ENCODE data around the gene ST6GALNAC6. TPM values are rescaled to one million over a fixed set of nuclear protein-coding genes. Genes with fewer than 3 reads are reported as not detected.

Gene ST6GALNAC6
- total and polyA plus RNA-seq, 10 of the 15 experiments (the other 5 are each of a cell fraction or from before 2014, with no cell fraction given) = 0.40 to 27.0 (median 16.8) TPM

DNA sequence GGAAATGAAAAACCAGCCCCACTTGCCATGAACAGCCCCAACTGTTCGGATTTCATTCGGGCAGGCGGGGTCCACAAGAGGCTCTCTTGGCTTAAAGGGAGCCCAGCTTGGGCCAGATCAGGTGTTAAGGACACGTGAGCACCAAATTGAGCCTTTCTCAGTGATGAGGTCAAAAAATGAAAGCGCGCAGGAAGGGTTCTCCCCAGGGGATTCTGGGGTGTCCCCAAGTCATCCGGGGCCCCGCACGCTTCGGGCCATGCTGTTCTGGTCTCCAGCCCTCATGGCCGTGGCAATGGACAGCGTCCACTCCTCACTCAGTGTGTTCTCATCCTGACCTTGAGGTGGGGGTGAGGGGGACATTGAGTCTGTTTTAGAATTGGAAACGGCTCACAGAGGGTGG, 32.9 kb downstream of the ST6GALNAC6 start:
- FAIRE-seq = no peak
- 8% methylated on average over 13 of the region's 13 CpGs for WGBS (ENCODE audit: insufficient coverage, insufficient replicate concordance, low lambda C conversion rate, missing lambda C conversion rate)
- TF ChIP-seq, protein P1, sequence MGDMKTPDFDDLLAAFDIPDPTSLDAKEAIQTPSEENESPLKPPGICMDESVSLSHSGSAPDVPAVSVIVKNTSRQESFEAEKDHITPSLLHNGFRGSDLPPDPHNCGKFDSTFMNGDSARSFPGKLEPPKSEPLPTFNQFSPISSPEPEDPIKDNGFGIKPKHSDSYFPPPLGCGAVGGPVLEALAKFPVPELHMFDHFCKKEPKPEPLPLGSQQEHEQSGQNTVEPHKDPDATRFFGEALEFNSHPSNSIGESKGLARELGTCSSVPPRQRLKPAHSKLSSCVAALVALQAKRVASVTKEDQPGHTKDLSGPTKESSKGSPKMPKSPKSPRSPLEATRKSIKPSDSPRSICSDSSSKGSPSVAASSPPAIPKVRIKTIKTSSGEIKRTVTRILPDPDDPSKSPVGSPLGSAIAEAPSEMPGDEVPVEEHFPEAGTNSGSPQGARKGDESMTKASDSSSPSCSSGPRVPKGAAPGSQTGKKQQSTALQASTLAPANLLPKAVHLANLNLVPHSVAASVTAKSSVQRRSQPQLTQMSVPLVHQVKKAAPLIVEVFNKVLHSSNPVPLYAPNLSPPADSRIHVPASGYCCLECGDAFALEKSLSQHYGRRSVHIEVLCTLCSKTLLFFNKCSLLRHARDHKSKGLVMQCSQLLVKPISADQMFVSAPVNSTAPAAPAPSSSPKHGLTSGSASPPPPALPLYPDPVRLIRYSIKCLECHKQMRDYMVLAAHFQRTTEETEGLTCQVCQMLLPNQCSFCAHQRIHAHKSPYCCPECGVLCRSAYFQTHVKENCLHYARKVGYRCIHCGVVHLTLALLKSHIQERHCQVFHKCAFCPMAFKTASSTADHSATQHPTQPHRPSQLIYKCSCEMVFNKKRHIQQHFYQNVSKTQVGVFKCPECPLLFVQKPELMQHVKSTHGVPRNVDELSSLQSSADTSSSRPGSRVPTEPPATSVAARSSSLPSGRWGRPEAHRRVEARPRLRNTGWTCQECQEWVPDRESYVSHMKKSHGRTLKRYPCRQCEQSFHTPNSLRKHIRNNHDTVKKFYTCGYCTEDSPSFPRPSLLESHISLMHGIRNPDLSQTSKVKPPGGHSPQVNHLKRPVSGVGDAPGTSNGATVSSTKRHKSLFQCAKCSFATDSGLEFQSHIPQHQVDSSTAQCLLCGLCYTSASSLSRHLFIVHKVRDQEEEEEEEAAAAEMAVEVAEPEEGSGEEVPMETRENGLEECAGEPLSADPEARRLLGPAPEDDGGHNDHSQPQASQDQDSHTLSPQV (IDR thresholded peaks at IDR 0.05) = no peak
- TF ChIP-seq CBFB (IDR thresholded peaks at IDR 0.05; ENCODE audit: low read depth) = no peak
- no peak for TF ChIP-seq IKZF1 (conservative IDR thresholded peaks at IDR 0.05)
- 0 out of 2 replicates have a peak, but pooled peaks have one; percentile 24 for TF ChIP-seq RUNX3 (IDR thresholded peaks at IDR 0.05; ENCODE audit: low read length)
- TF ChIP-seq, protein P2, sequence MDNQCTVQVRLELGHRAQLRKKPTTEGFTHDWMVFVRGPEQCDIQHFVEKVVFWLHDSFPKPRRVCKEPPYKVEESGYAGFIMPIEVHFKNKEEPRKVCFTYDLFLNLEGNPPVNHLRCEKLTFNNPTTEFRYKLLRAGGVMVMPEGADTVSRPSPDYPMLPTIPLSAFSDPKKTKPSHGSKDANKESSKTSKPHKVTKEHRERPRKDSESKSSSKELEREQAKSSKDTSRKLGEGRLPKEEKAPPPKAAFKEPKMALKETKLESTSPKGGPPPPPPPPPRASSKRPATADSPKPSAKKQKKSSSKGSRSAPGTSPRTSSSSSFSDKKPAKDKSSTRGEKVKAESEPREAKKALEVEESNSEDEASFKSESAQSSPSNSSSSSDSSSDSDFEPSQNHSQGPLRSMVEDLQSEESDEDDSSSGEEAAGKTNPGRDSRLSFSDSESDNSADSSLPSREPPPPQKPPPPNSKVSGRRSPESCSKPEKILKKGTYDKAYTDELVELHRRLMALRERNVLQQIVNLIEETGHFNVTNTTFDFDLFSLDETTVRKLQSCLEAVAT (IDR thresholded peaks at IDR 0.05) = no peak
- TF ChIP-seq BCL11A (IDR thresholded peaks at IDR 0.05; ENCODE audit: low read depth, low read length) = no peak
- TF ChIP-seq ZZZ3 (IDR thresholded peaks at IDR 0.05; ENCODE audit: control insufficient read depth, insufficient read length, low read depth) = no peak
- TF ChIP-seq, protein P3, sequence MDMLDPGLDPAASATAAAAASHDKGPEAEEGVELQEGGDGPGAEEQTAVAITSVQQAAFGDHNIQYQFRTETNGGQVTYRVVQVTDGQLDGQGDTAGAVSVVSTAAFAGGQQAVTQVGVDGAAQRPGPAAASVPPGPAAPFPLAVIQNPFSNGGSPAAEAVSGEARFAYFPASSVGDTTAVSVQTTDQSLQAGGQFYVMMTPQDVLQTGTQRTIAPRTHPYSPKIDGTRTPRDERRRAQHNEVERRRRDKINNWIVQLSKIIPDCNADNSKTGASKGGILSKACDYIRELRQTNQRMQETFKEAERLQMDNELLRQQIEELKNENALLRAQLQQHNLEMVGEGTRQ (IDR thresholded peaks at IDR 0.05; ENCODE audit: borderline replicate concordance, low read depth, low read length) = peak; percentile 29
- TF ChIP-seq, protein P4, sequence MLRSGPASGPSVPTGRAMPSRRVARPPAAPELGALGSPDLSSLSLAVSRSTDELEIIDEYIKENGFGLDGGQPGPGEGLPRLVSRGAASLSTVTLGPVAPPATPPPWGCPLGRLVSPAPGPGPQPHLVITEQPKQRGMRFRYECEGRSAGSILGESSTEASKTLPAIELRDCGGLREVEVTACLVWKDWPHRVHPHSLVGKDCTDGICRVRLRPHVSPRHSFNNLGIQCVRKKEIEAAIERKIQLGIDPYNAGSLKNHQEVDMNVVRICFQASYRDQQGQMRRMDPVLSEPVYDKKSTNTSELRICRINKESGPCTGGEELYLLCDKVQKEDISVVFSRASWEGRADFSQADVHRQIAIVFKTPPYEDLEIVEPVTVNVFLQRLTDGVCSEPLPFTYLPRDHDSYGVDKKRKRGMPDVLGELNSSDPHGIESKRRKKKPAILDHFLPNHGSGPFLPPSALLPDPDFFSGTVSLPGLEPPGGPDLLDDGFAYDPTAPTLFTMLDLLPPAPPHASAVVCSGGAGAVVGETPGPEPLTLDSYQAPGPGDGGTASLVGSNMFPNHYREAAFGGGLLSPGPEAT (IDR thresholded peaks at IDR 0.05; ENCODE audit: low read depth) = no peak
- no peak for TF ChIP-seq PML (IDR thresholded peaks at IDR 0.05; ENCODE audit: low read length)
- no peak for TF ChIP-seq TCF7 (IDR thresholded peaks at IDR 0.05; ENCODE audit: borderline replicate concordance)
- no peak for TF ChIP-seq PAX8 (IDR thresholded peaks at IDR 0.05)
- 0 out of 2 replicates have a peak, but pooled peaks have one; percentile 19 for TF ChIP-seq CREB1 (IDR thresholded peaks at IDR 0.05; ENCODE audit: low read depth)
- no peak for TF ChIP-seq SMARCA5 (IDR thresholded peaks at IDR 0.05)
- TF ChIP-seq RAD51 (IDR thresholded peaks at IDR 0.05) = peak; percentile 81
- no peak for TF ChIP-seq HDAC2 (IDR thresholded peaks at IDR 0.05)
- TF ChIP-seq, protein P5, sequence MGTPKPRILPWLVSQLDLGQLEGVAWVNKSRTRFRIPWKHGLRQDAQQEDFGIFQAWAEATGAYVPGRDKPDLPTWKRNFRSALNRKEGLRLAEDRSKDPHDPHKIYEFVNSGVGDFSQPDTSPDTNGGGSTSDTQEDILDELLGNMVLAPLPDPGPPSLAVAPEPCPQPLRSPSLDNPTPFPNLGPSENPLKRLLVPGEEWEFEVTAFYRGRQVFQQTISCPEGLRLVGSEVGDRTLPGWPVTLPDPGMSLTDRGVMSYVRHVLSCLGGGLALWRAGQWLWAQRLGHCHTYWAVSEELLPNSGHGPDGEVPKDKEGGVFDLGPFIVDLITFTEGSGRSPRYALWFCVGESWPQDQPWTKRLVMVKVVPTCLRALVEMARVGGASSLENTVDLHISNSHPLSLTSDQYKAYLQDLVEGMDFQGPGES (IDR thresholded peaks at IDR 0.05) = no peak

More for the DNA sequence above, 32.9 kb downstream of the ST6GALNAC6 start:
- Histone ChIP-seq H3K27me3 (replicated peaks in 1 of 2; ENCODE audit: control insufficient read depth in 2 of 2, insufficient read depth in 2 of 2, low read length in 1 of 2) (no peaks in the 10 kb centered on the region), H3K79me2 (ENCODE audit: control insufficient read depth, insufficient read depth, low read length) (no peaks in the 10 kb centered on the region), H3K4me2 (ENCODE audit: control insufficient read depth, insufficient read depth) (no peak overlapping the region), H4K20me1 (ENCODE audit: control insufficient read depth, insufficient read depth) (no peaks in the 10 kb centered on the region), H3K9ac (ENCODE audit: control insufficient read depth, insufficient read depth, low read length) (no peak overlapping the region), H3K27ac (ENCODE audit: control insufficient read depth, insufficient read depth) (no peak overlapping the region), H3K4me1 (ENCODE audit: control insufficient read depth, insufficient read depth, low read length) (peaks cover 31% of the 10 kb centered on the region), H3K9me3 (replicated peaks; ENCODE audit: control insufficient read depth, insufficient read depth, low read length) (no peaks in the 10 kb centered on the region), H2AFZ (ENCODE audit: control insufficient read depth, low read depth, low read length) (no peak overlapping the region), H3K36me3 (ENCODE audit: control insufficient read depth in 2 of 2, insufficient read depth in 2 of 2, low read length in 1 of 2) (no peaks in the 10 kb centered on the region), H3K4me3 (no peak overlapping the region)
- intact Hi-C loops (cut with micrococcal nuclease; ENCODE audit: unreplicated experiment) (loop anchor here (5.0 kb wide), 1 partner anchor 79 kb away; the partner anchor contains the start of gene CDK9), in situ Hi-C loops (cut with MboI) (no loop called here)
- DNase-seq (ENCODE audit: low read depth, low spot score) (no peak), ATAC-seq (peak; percentile 53)
- ChIA-PET CTCF (interaction anchor here (1.1 to 2.6 kb wide), 3 partner anchors 79 to 131 kb away, joined by 3 to 11 read pairs (median 8); partner anchors contain the start of gene TOR2A), POLR2A (no interaction called here), RAD21 (ENCODE audit: unreplicated experiment) (interaction anchor here (3.2 kb wide), 1 partner anchor 131 kb away, joined by 15 read pairs; the partner anchor contains the start of gene TOR2A), SMC1A (ENCODE audit: uncharacterized antibody, unreplicated experiment) (interaction anchor here (1.8 to 2.0 kb wide), 2 partner anchors 11 to 55 kb away, joined by 4 to 7 read pairs; no protein-coding TSS in a partner anchor)
- BruUV-seq (replicated peaks) = no TSS peak

Data from GM12878 (cell line).